ENCODE data around the gene KIRREL1.

DNA sequence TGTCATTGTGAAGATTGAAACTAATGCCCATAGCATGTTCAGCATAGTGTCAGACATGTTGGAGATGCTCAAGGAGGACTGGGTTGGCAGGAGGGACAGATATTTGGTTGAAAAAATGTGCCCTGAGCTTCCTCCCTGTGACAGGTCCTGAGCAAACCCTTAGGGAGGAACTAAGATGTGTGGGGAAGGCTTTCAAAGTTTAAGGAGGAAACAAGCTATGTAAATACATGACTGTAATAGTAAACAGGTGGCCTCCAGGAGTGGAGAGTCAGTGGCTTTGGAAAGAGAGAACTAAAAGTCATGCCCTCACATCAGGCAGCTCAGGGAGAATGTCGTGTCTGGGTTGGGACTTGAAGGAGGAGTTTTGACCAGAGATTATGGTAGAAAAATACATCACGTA is 9.7 kb upstream of the KIRREL1 start:
- TF ChIP-seq, protein P1, sequence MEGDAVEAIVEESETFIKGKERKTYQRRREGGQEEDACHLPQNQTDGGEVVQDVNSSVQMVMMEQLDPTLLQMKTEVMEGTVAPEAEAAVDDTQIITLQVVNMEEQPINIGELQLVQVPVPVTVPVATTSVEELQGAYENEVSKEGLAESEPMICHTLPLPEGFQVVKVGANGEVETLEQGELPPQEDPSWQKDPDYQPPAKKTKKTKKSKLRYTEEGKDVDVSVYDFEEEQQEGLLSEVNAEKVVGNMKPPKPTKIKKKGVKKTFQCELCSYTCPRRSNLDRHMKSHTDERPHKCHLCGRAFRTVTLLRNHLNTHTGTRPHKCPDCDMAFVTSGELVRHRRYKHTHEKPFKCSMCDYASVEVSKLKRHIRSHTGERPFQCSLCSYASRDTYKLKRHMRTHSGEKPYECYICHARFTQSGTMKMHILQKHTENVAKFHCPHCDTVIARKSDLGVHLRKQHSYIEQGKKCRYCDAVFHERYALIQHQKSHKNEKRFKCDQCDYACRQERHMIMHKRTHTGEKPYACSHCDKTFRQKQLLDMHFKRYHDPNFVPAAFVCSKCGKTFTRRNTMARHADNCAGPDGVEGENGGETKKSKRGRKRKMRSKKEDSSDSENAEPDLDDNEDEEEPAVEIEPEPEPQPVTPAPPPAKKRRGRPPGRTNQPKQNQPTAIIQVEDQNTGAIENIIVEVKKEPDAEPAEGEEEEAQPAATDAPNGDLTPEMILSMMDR (conservative IDR thresholded peaks at IDR 0.05): no peak
- no peak for TF ChIP-seq ZFX (IDR thresholded peaks at IDR 0.05)

All from C4-2B (cell line).